HG03439 (cell line): Measurements from ENCODE around the gene B3GALT2.
A peak's percentile ranks its signal among the peaks of the same experiment; 100 is the strongest.

Experiments
- ATAC-seq: cut with Tn5 transposase; IDR thresholded peaks from one replicate; pipeline ENCODE4 v1.9.1; 2021; ENCODE audit warnings: mild to moderate bottlenecking, moderate library complexity; ENCODE audit not compliant: unreplicated experiment

B3GALT2 gene

DNA sequence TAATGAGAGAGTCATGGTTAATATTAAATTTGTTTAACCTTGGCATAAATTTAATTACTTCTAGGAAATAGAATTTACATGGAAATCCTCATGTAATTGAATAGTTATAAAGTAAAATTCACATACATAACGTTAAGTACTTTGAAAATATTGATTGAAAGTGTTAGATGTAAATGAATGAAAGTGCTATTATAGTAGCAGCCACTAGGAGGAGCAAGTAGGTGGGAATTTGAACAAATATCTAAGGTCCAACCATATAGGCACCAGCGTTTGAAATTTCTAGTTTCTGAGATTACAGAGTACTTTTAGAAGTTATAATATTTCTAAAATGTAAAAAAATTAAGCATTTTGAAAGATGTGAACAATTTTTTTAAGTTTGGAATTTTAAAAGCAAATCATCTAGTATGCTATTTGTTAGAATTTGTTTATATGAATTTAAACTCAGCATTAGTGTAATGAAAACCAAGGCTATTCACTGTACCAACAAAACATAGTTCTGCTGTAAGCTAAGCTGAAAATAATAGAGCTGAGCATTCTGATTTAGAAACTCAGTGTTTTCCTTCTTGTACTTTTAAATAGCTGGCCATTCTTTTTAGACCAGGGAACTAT lies 3.3 kb downstream of the B3GALT2 start:
- peak; percentile 79 for ATAC-seq

DNA sequence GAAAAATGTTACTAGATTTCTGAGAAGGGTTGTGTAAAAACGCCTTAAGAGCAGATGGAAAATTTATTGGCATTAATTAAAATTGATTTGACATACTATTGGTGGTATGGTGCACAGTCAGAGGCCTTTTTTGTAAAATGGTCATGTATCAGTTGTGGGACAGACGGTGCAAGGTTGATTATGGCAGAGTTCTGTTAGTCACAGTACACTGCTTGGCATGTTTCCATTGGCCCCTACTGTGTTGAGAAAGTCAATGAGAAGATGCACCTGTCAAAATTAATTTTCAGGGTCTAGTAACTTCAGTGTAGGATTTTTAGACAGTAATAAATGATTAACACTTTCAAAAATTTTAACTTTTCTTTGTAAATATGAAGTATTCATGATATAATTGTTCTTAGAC lies 4.4 kb downstream of the B3GALT2 start:
- ATAC-seq, result no peak

DNA sequence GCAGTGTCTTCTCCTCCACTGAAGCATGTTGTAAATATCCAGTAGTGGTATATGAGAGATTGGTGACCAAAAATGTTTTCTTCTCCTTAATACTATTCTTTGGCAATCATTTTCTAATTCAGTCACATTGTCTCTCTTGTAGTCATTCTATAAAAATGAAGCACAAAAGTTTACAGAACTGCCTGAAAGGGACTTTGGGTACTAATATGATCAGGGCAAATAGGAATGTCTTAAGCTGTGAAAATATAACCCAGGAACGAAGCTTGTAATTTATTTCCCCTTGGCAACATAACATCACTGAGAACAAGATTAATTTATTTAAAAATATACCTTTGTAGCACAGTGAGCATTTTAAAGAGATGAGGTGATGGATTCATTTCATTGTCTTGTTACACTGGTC lies 4.9 kb downstream of the B3GALT2 start:
- ATAC-seq, result no peak

DNA sequence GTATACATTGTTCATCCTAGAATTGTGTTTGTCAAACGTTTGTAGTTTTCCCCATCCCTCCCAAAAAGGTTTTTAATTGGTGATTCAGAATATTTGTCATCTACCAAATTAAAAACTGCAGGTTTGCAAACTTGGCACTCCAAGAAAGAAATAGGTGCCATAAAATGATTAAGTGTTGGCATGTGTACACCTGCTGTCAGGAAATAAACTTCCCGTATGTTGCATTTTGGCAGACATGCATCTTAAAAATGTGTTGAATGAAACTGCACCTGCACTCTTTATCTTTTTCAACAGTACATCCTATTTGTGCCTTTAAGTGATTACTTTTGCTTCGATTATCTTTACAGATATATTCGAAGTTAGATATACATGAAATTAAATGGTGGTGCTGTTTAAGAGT lies 7.3 kb downstream of the B3GALT2 start:
- ATAC-seq, result no peak

DNA sequence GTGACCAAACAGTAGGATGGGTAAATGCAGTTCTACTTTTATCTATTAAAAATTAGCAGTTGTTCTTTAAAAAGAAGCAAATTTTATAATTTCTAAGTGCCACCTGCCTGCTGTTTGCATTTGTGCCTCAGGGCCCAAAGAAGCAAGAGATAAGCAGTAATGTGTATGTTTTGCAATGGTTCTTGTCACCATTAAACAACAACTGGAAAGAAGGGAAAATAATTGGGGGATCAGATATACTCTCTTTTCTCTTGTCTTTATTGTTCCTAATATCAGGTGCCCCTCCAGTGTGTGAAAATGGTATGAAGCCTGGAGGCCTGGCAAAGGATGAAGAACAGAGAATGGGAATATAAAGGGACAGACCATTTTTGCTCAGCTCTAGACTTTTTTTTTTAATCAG lies 9.6 kb downstream of the B3GALT2 start:
- no peak for ATAC-seq

DNA sequence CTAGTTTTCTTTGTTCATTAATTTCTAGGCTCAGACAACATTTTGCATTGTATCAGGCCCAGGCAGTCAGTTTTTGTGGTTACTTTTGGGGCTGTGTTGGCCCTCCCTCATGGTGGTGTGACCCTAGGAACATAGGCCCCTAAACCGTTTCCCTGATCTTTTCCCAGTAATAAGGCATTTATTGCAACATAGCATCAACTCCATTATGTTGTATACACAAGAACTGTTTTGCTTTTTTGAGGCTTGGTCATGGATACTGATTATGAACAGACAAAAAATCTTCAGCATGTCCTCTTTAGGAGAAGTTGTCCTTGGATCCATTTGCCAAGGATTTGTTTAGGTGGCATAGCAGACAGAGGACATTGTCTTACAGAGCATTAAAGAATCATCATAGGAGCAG lies 10.3 kb downstream of the B3GALT2 start:
- ATAC-seq, result no peak

DNA sequence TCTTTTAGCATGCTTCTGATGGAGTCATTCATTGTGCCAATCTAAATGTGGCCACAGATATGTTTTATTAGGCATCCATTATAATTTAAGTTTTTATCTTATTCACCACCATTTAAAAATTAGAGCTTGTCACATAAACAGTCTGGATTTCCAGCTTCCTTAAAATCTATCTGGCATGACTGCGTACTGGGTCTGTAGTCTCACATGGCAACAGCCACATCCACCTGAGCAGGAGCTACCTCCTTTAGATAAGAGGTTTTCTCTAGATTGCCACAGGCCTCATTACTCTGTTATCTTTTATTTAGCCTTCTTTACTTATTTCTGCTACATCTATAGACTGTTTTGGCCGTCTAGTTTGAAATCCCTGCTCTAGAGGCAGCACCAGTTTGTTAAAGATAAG lies 29.1 kb downstream of the B3GALT2 start:
- no peak for ATAC-seq

DNA sequence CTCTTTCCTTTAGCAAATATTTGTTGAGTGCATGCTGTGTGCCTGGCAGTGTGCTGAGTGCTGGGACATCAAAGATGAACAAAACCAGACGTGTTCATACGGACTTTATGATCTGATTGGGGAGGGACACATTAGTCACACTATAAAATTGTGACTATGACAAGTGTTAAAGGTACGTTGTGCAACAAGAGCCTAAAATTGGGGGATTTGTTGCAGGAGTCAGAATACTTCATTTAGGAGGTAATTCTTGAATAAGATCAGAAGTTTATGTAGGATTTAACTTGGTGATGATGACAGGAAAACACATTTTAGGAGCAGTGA lies 29.6 kb downstream of the B3GALT2 start:
- ATAC-seq, result no peak

DNA sequence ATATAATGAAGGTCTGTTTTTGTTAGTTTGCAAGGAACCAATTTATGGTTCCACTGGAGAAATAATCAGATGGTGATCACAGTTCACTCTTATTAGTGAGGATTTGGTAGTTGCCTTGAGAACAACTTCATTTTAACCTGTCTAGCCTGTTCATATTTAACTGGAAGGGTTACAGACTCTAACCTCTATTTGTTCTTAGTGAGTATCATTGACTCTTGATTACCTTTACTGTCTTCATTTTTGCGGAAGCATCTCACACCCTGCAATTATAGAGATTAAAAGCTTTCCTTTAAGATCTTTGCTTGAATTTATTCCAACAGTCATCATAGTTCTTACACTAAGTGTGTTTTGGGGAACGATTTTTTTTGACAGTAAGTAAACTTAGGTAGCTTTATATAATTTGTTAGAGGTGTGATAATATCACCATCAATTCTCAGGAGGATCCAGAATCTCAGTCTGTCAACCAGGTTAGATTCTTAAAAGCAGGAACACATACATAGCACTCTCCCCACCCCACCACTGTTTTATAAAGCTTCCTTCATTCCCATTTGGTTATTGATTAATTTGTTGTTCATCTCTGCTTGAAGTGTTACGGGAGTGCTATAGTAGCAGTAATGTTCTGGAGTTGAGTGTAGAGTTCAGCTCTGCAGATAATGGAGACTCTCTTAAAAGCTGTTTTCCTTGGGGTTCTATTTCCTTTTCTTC lies 30.1 kb downstream of the B3GALT2 start:
- ATAC-seq, result no peak

DNA sequence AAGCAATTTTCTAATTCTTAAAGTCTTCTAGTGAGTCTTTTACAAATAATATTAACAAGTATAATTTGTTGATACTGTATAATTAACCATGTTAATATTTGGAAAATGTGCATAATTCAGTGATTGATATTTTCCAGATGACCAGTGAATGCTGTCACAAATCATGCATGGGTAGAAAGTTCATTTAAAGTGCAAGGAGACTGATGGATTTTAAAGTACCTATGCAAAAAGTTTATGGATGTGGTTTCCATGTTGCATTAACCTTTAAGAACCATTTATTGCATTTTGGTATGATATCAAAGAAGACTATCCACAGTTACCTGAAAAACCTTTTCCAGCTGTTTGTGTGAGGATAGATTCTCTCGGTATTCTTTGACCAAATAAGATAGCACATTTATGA lies 41.4 kb downstream of the B3GALT2 start:
- no peak for ATAC-seq

DNA sequence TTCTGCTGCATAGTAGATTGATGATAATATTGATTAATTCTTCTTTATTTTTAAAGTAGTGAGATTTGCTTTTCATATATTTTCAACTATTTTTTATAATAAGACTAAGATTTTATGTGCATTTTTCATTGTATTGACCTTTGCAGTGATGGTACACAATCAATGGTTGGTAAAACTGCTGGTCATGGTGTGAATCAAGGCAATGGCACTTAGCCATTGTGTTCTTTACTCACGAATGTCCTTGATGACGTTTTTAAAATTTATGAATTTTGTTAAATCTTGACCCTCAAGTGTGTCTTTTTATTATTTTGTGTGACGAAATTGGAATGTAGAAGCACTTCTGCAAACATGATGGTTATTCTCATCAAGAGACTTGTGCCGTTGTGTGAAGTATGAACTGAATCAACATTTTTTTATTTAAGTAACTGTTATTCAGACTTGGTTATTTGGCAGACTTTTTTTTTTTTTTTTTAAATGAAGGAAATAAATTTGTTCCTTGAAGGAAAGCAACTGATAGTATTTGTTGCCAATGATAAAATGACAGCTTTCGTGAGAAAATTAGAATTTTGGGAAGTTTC lies 42.0 kb downstream of the B3GALT2 start:
- no peak for ATAC-seq

DNA sequence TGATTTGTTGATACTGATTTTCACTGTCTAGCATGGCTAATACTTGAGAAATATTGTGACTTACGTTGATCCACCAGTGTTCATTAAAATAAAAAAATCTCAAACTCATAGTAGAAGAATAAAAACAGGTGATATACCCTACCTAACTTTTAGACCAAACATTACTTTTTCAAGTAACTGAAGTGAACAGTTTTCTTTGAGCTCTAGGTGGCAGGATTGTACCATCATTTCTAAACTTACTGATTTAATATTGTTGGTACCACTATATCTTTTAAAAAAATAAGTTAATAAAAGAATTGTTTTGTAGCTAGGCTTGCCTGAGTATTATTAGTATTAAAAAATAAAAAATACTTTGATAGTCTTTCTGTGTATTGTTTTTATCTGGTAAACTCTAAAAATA lies 43.1 kb downstream of the B3GALT2 start:
- ATAC-seq, result no peak

DNA sequence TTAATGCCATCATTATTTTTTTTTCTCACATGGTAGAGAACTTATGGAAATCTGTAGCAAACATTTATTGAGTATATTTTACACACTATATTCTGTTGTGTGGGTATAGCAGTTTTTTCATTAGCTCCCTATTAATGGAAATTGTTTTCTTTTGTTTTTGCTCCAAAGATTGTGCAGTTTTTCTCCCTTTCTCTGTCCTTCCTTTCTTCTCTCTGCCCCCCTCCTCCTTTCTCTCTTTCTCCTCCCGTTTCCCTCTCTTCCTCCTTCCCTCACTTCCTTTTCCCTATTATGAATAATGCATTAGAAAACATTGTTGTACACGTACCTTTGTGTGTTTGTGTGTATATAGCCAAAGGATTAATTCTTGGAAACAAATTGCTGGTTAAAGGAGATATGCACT lies 44.0 kb downstream of the B3GALT2 start:
- ATAC-seq, result no peak

DNA sequence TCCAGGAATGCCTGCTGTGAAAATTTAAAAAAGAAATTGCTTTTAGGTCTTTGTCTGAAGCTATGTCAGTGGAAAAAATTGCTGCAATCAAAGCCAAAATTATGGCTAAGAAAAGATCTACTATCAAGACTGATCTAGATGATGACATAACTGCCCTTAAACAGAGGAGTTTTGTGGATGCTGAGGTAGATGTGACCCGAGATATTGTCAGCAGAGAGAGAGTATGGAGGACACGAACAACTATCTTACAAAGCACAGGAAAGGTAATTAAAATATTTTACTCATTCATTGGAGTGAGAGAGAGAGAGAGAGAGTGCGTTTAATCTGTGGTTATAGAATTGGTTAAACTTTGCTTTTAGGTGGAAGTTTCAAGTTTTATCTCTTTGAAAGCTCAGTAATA lies 44.6 kb downstream of the B3GALT2 start:
- no peak for ATAC-seq

DNA sequence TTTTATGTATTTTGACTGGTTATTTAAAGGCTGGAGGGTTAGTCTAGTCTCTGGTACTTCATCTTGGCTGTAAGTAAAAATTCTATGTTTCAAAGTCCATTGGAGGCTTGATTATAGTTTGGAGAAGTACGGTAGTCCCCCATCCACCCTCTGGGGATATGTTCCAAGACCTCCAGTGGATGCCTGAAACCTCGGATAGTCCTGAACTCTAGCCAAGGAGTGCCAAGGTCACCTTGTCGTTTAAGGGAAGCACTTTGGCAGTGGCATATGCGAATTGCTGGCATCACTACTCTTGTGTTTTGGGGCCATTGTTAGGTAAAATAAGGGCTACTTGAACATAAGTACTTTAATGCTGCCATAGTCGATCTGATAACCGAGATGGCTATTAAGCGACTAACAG lies 46.2 kb downstream of the B3GALT2 start:
- ATAC-seq, result no peak

DNA sequence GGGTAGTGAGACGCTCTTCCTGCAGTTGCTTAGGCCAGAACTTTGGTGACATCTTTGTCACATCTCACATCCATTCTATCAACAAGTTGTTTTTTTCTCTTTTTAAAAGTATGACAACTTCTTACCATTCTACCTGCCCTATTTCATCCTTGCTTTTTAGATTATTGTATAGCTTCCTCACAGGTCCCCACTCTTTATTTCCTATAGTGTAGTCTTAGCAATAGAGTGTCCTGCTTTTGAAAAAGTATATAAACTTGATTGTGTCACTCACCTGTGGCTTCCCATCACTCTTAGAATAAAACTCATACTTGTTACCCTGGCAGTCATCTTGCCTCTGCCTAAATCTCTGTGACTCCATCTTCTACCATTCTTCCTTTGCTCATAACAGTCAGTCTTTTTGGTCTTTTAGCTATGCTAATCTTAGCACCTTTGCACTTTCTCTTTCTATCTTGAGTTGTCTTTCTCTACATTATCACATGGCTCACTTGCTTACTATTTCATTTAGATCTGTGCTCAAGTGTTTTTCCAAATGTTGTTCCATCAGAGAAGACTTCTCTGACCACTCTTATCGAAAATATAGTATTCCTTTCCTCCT lies 55.0 kb downstream of the B3GALT2 start:
- ATAC-seq, result peak; percentile 69
